Osteocyte (in vitro differentiated cells): ENCODE data around the gene CBX1. TPM values are rescaled to one million over a fixed set of nuclear protein-coding genes. Genes with fewer than 3 reads are reported as not detected.

Experiments
- DNase-seq: peaks from one replicate; pipeline ENCODE4 v3.0.0; 2021; ENCODE audit warnings: mixed read lengths; ENCODE audit not compliant: unreplicated experiment; ENCODE audit errors: extremely low spot score
- H3K27ac Mint-ChIP-seq: one replicate; pipeline ENCODE4 v1.8.0; 2021; ENCODE audit warnings: mild to moderate bottlenecking, mixed read lengths; ENCODE audit not compliant: unreplicated experiment
- H3K27me3 Mint-ChIP-seq: one replicate; pipeline ENCODE4 v1.8.0; 2021; ENCODE audit warnings: mixed read lengths; ENCODE audit not compliant: unreplicated experiment
- H3K36me3 Mint-ChIP-seq: one replicate; pipeline ENCODE4 v1.8.0; 2021; ENCODE audit warnings: mixed read lengths; ENCODE audit not compliant: unreplicated experiment
- H3K4me1 Mint-ChIP-seq: one replicate; pipeline ENCODE4 v1.8.0; 2021; ENCODE audit warnings: mixed read lengths; ENCODE audit not compliant: unreplicated experiment
- H3K4me3 Mint-ChIP-seq: one replicate; pipeline ENCODE4 v1.8.0; 2021; ENCODE audit warnings: mild to moderate bottlenecking, moderate library complexity, mixed read lengths; ENCODE audit not compliant: unreplicated experiment
- H3K9me3 Mint-ChIP-seq: one replicate; pipeline ENCODE4 v1.8.0; 2021; ENCODE audit warnings: mixed read lengths; ENCODE audit not compliant: unreplicated experiment
- CTCF ChIP-seq: fragments of 200-600 bp; sonication (generic); IDR thresholded peaks from 2 replicates; pipeline ENCODE4 v1.5.0; 2021; ENCODE audit warnings: antibody characterized with exemption, mild to moderate bottlenecking, moderate library complexity
- total RNA-seq: library from RNA; stranded (reverse); gene quantifications from 2 replicates; pipeline ENCODE4 v1.2.1, GENCODE V29; 2021

The CBX1 gene
- total RNA-seq, 1 donor from 2014 or later: 76.5 TPM

DNA sequence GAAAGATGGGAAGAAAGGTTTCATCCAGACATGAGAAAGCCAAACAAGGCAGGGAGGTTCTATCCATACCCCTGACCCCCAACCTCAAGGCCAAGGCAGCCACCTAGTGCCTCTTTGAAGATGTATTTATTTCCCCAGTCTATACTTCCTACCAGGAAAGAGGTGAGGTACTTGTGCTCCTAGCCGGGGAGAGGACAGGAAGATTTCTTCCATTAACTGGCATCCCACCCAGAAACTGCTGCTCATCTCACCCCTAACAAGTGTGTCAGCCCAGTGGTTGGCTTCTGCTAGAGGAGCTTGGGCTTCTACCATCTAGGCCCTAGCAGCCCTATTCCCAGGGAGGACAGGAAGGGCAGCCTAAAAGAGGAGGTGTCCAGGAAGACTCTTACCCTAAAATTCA lies 72.5 kb downstream of the CBX1 start:
- no peak overlapping the region for H3K4me3 Mint-ChIP-seq
- peaks cover 46% of the 10 kb centered on the region for H3K4me1 Mint-ChIP-seq
- no peak for TF ChIP-seq CTCF
- no peaks in the 10 kb centered on the region for H3K36me3 Mint-ChIP-seq
- DNase-seq: no peak
- no peak overlapping the region for H3K27ac Mint-ChIP-seq
- no peaks in the 10 kb centered on the region for H3K9me3 Mint-ChIP-seq
- H3K27me3 Mint-ChIP-seq: no peaks in the 10 kb centered on the region

- Mint-ChIP-seq H3K9me3 (no peaks in the 10 kb centered on the region), H3K4me1 (peaks cover 56% of the 10 kb centered on the region), H3K27ac (peak overlapping the region; percentile 93), H3K4me3 (no peak overlapping the region), H3K36me3 (no peaks in the 10 kb centered on the region), H3K27me3 (no peaks in the 10 kb centered on the region)
- DNase-seq: no peak
- TF ChIP-seq CTCF: no peak
Observed at GRCh38 chr17:48027322-48027981, 73.8 kb downstream of the CBX1 start.

DNA sequence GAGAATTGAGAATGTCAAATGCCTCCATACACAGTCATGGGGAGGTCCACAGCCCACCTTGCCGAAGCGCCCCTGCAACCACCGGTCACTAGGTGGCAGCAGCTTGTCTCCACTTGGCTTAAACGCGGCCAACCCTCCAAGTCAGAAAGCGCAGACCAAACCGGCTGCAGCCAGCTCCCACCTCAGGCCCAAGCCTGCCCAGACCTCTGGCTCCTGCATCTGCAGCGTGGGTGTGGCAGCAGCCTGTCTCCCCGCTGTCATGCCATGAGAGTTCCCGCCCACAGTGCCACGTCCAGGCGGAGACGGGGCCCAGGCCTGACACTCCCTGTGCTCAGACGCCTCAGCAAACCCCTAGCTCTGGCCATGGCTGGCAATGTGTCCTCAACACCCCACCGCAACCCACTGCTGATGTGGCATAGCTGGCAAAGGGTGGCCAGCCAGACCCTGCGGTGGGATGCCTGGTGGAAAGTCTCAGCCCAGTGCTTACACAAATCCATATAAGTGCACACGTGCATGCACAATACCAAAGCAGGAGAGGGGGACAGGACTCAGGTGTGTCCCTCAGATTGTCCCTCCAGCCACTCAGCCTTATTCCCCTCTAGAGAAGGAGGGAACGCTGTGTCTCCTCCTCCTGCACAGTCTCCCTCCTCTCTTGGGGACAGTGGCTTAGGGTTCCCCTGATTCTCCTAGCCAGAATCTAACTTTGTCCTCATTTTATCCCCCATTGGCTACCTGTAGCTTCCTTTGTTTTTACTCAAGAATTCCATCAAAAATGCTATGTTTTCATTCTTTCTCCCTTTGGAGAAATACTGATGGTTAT lies 74.6 kb downstream of the CBX1 start:
- H3K27ac Mint-ChIP-seq: peak overlapping the region; percentile 93
- DNase-seq: peak; percentile 96
- peak; percentile 95 for TF ChIP-seq CTCF
- no peaks in the 10 kb centered on the region for H3K36me3 Mint-ChIP-seq
- H3K4me1 Mint-ChIP-seq: peaks cover 54% of the 10 kb centered on the region
- no peaks in the 10 kb centered on the region for H3K9me3 Mint-ChIP-seq
- H3K27me3 Mint-ChIP-seq: peaks cover 2% of the 10 kb centered on the region
- peak overlapping the region; percentile 76 for H3K4me3 Mint-ChIP-seq

- peaks cover 48% of the 10 kb centered on the region for H3K4me1 Mint-ChIP-seq
- no peaks in the 10 kb centered on the region for H3K36me3 Mint-ChIP-seq
- peaks cover 4% of the 10 kb centered on the region for H3K27me3 Mint-ChIP-seq
- H3K9me3 Mint-ChIP-seq: no peaks in the 10 kb centered on the region
- H3K27ac Mint-ChIP-seq: peak overlapping the region; percentile 93
- no peak for DNase-seq
- TF ChIP-seq CTCF: no peak
- peak overlapping the region; percentile 76 for H3K4me3 Mint-ChIP-seq
Observed at GRCh38 chr17:48025904-48026501, 75.3 kb downstream of the CBX1 start.
